ENCODE data around the gene TMEM182. TPM values are rescaled to one million over a fixed set of nuclear protein-coding genes. Genes with fewer than 3 reads are reported as not detected.

The TMEM182 gene
- total RNA-seq, 4 donors from 2014 or later: 0.66 to 1.2 (median 0.80) TPM

DNA sequence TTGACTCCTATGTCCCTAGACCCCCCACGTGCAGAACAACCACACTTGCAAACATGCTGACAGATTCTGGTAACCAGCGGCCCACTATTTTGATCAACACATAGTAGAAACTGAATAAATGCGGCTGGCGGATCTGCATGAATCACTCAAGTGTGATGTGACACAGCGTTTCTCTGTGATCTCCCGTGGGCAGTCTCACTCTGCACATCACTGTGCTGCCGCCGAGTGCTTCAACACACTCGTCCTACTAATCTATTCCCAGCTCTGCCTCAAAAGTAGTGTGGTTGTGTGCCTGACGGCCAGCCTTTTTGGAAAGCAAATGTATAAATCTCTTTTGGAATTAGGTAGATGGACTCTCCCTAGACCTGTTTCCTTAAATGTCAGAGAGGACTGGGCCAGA lies 37.3 kb upstream of the TMEM182 start:
- ATAC-seq: no peak
- no peaks in the 10 kb centered on the region for H3K4me1 ChIP-seq
- H3K27me3 ChIP-seq: no peaks in the 10 kb centered on the region
- H3K36me3 ChIP-seq: peaks cover 0 to 83% of the 10 kb centered on the region in 2 donors
- 89 to 96% methylated on average over 9 of the region's 10 CpGs for WGBS, 2 donors (ENCODE audit: low coverage in 1 of 2)
- H3K9me3 ChIP-seq: no peaks in the 10 kb centered on the region
- no peak overlapping the region for H3K27ac ChIP-seq
- H3K4me3 ChIP-seq: no peak overlapping the region
- TF ChIP-seq EP300 (IDR thresholded peaks at IDR 0.05) (no peak), POLR2A (IDR thresholded peaks at IDR 0.05) (no peak), POLR2AphosphoS5 (IDR thresholded peaks at IDR 0.05) (no peak)
- TF ChIP-seq, protein P1, sequence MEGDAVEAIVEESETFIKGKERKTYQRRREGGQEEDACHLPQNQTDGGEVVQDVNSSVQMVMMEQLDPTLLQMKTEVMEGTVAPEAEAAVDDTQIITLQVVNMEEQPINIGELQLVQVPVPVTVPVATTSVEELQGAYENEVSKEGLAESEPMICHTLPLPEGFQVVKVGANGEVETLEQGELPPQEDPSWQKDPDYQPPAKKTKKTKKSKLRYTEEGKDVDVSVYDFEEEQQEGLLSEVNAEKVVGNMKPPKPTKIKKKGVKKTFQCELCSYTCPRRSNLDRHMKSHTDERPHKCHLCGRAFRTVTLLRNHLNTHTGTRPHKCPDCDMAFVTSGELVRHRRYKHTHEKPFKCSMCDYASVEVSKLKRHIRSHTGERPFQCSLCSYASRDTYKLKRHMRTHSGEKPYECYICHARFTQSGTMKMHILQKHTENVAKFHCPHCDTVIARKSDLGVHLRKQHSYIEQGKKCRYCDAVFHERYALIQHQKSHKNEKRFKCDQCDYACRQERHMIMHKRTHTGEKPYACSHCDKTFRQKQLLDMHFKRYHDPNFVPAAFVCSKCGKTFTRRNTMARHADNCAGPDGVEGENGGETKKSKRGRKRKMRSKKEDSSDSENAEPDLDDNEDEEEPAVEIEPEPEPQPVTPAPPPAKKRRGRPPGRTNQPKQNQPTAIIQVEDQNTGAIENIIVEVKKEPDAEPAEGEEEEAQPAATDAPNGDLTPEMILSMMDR (IDR thresholded peaks at IDR 0.05): no peak

DNA sequence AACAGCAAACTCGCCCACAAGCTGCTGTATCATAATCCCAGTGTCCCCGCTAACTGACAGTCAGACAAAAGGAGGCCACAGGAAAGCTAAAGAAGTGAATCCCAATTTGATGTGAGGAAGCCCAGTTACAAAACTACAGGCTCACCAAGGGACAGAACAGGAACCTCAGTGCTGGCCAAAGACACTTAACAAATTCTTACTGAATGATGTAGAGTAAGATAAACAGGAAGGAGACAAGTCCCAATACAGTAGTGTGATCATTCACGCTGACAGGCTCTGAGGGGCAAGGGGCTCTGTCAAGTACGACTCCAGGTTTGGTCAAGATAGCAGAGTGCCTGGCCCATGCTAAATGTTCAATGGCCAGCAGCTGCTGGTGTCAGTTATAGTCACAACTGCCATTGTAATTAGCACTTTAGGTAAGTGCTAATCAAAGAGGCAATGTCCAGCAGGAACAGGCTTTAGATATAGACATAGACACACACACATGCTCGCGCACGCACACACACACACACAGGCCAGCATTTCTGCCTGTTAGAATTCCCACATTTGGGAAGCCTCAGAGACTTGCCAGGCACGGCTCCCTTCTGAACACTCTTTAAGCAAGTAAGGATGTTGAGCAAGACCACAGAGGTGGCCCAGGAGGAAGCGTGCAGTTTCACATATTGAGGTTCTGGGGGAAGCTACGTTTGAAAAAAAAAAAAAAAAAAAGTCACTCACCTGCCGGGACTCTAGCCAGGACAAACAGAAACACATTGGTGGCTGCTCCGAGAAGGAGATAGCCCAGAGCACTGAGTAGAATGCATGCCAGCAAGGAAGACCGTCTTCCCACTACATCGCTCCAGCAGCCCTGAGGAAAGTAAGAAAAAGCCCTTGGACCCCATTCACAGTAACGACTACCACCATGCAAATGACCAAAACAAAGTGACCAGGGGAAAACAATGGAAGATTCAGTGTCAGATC lies 35.4 kb upstream of the TMEM182 start:
- Histone ChIP-seq H3K36me3 (peaks cover 0 to 83% of the 10 kb centered on the region in 2 donors), H3K27ac (no peak overlapping the region), H3K9me3 (no peaks in the 10 kb centered on the region), H3K4me3 (no peak overlapping the region), H3K4me1 (no peaks in the 10 kb centered on the region), H3K27me3 (no peaks in the 10 kb centered on the region)
- no peak for TF ChIP-seq EP300 (IDR thresholded peaks at IDR 0.05)
- no peak for TF ChIP-seq POLR2AphosphoS5 (IDR thresholded peaks at IDR 0.05)
- WGBS, 2 donors (ENCODE audit: low coverage in 1 of 2): 63 to 84% methylated on average over 5 to 10 of the region's 15 CpGs
- no peak for ATAC-seq

DNA sequence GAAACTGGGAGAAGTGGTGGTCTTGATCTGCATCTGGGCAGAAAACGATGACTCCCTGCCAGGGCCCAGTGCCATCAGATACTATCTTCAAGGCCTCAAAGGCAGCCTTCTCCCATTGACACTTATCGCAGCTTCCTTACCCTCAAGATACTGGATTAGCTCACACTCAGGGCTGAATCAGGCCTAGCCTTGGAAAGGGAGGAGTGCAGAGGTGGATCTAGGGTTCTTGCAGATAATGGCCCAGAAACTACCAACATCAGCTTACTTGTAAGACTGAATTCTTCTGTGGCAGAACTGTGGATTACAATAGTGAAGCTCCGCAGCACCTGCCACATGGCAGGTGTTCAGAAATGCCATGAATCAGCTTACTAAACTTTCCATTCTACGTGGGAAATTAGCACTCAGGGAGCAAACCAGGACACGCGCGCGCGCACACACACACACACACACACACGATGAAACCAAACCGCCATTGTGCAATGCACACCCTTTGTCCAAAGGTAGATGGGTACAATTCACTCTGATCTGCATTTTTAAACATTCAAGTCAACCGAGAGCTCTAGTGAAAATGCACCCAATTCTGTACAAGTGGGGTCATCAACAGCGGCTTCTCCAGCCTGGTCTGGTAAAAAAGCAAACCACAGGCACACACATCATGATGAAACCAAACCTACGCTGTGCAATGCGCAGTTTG lies 26.3 kb upstream of the TMEM182 start:
- no peak for TF ChIP-seq POLR2AphosphoS5 (IDR thresholded peaks at IDR 0.05)
- TF ChIP-seq, protein P1 (IDR thresholded peaks at IDR 0.05): no peak
- TF ChIP-seq POLR2A (IDR thresholded peaks at IDR 0.05): no peak
- no peak for TF ChIP-seq EP300 (IDR thresholded peaks at IDR 0.05)
- Histone ChIP-seq H3K36me3 (peaks cover 3 to 16% of the 10 kb centered on the region in 2 donors), H3K9me3 (no peaks in the 10 kb centered on the region), H3K4me3 (peak overlapping the region in 1 of 2 donors; percentile 85), H3K27ac (peak overlapping the region in 2 of 4 donors; percentile 75 to 80), H3K27me3 (no peaks in the 10 kb centered on the region), H3K4me1 (peaks cover 0 to 22% (median 7%) of the 10 kb centered on the region in 3 donors)
- 77 to 93% methylated on average over 3 to 8 of the region's 15 CpGs for WGBS, 2 donors (ENCODE audit: low coverage in 1 of 2)
- no peak for ATAC-seq

DNA sequence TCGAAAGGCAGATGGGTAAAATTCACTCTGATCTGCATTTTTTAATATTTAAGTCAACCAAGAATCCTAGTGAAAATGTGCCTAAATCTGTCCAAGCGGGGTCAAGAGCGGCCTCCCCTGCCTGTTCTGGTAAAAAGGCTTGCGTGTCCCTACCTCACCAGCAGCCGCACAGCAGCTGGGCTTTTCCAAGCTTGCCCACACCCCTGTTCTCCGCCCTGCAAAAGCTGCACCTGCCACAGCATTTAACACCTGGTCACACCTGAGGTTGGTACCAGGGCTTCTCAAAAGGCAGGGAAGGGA lies 25.8 kb upstream of the TMEM182 start:
- H3K27me3 ChIP-seq: no peaks in the 10 kb centered on the region
- TF ChIP-seq POLR2AphosphoS5 (IDR thresholded peaks at IDR 0.05): no peak
- TF ChIP-seq EP300 (IDR thresholded peaks at IDR 0.05): no peak
- TF ChIP-seq POLR2A (IDR thresholded peaks at IDR 0.05): no peak
- TF ChIP-seq, protein P1 (IDR thresholded peaks at IDR 0.05): no peak
- H3K27ac ChIP-seq: peak overlapping the region in 3 of 4 donors; percentile 75 to 83 (median 80)
- peak; percentile 19 for ATAC-seq
- H3K4me3 ChIP-seq: peak overlapping the region; percentile 85 to 91
- no peaks in the 10 kb centered on the region for H3K9me3 ChIP-seq
- H3K4me1 ChIP-seq: peaks cover 0 to 22% (median 7%) of the 10 kb centered on the region in 3 donors
- WGBS, 2 donors (ENCODE audit: low coverage in 1 of 2): 60% methylated on average over 1 of the region's 6 CpGs; no CpG with 5 or more reads in 1 of the 2 donors
- peaks cover 3 to 11% of the 10 kb centered on the region in 2 donors for H3K36me3 ChIP-seq
